Measurements from ENCODE around the gene CCDC88C. TPM values are rescaled to one million over a fixed set of nuclear protein-coding genes. Genes with fewer than 3 reads are reported as not detected.

The CCDC88C gene
- total RNA-seq, 1 donor = under 0.01 TPM

DNA sequence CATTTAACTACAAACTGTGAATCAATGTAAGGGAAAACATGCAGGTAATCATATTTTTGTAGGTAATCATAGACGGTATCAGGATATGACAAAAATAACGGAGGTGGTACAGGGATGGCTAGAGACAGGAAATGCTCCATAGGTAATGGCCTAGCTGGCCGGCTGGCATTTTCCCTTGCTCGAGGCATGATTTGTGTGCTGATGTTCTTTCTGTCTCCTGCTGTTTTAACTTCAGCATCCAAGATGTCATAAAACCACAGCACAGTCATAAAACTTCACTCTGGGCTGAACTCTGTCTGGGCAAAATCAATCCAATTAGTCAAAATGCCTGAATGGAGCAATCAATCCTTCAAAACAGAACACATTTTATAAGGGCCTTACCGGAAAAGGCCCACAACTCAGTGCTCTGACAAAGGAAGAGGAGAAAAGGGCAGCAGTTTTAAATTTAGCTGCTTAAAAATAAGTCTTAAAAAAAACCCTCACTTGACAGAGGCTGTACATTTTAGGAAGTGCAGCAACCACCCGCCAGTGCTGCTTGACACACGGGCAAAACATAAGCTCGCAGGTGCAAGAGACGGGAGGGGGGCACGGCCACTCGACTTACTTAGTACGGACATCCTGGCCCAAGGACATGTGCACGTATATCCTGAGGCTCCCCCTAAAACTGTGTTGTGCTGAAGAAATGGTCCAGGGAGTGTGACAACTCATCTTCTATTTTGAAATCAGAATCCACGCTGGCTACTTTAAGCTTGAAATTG, 132.7 kb downstream of the CCDC88C start:
- TF ChIP-seq, protein P1, sequence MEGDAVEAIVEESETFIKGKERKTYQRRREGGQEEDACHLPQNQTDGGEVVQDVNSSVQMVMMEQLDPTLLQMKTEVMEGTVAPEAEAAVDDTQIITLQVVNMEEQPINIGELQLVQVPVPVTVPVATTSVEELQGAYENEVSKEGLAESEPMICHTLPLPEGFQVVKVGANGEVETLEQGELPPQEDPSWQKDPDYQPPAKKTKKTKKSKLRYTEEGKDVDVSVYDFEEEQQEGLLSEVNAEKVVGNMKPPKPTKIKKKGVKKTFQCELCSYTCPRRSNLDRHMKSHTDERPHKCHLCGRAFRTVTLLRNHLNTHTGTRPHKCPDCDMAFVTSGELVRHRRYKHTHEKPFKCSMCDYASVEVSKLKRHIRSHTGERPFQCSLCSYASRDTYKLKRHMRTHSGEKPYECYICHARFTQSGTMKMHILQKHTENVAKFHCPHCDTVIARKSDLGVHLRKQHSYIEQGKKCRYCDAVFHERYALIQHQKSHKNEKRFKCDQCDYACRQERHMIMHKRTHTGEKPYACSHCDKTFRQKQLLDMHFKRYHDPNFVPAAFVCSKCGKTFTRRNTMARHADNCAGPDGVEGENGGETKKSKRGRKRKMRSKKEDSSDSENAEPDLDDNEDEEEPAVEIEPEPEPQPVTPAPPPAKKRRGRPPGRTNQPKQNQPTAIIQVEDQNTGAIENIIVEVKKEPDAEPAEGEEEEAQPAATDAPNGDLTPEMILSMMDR (IDR thresholded peaks at IDR 0.05; ENCODE audit: insufficient read depth, low read depth, low read length) = no peak
- no peak overlapping the region for H3K4me3 ChIP-seq (ENCODE audit: low read depth, low read length)
- peak; percentile 72 for DNase-seq (ENCODE audit: low read depth)

DNA sequence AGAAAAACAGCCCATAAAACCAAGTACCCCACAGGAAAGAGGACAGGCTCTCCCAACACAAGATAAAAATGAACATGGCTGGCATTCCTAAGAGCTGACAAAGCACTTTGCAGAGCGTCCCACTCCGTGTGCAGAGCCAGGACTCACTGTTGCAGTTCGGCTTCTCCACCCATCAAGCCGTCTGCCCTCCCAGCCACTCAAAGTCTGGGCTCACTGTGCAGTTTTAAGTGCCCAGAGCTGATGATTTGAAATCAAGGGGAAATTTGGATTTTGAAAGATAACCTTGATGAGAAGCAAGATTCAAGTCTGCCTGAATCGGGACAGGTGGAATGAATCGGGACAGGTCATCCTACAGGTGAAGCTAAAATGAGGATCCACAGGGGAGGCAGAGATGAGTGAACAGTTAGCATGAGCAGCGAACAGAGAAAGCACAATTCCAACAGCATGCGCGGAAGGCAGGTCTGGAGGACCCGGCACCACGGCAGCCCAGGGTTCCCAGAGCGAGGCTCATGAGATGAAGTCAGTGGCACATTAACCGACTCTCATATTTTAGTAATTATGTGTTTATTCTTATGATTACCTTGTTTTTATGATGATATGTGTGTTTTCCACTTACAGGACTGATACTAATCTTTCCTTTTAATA, 133.4 kb downstream of the CCDC88C start:
- no peak overlapping the region for H3K4me3 ChIP-seq (ENCODE audit: low read depth, low read length)
- peak; percentile 76 for DNase-seq (ENCODE audit: low read depth)
- TF ChIP-seq, protein P1 (IDR thresholded peaks at IDR 0.05; ENCODE audit: insufficient read depth, low read depth, low read length) = no peak

DNA sequence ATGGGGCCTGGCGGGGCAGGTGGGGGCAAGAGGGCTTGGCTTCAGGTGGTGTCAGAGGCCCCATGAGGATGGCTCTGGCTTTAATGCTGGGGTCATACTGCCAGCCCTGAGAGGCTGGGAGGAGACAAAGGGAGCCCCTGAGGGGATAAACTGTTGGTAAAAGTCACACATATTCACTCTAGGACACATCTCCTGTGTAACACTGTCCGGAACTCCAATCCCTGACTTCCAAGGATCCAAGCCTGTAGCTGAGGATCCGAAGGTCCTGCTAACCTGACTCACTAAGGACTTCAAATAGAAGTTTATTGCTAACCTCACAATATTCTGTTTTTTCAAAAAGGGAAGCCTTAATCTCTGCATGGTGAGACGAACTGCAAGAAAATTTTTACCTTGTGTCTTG, 134.0 kb downstream of the CCDC88C start:
- DNase-seq (ENCODE audit: low read depth) = no peak
- no peak overlapping the region for H3K4me3 ChIP-seq (ENCODE audit: low read depth, low read length)
- TF ChIP-seq, protein P1 (IDR thresholded peaks at IDR 0.05; ENCODE audit: insufficient read depth, low read depth, low read length) = no peak

DNA sequence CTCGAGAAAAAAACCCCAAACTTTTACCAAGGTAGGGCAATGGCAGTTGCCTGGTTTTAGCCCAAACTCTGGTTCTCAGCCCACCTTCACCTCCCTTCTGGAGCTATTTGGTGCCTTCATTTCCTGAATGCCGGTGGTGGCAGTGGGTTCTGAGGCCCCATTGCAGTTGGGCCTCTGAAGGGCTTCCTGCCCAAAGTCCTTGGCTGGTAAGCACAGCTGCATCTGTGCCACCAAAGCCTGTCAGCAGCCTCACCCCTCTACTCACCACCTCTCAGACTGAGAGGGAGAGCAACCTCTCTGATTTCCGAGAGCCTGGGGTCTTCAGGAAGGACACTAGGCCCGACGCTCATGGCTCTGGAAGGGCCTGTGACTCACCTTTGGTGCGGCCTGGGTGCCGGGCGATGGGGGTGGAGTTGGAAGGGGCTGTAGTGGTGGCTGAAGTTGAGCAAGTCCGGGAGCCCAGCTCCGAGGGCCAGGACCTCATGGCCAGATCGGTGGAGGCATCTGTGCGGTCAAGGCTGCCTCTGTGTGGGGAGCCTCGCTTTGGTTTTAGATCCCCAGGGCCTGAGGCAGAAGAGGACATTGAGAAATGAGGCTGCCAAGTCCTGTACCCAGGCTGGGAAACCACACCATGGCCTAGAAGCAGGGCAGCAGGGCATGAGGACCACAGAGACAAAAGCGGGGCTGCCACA, 134.5 kb downstream of the CCDC88C start:
- H3K4me3 ChIP-seq (ENCODE audit: low read depth, low read length) = no peak overlapping the region
- DNase-seq (ENCODE audit: low read depth) = no peak
- TF ChIP-seq, protein P1 (IDR thresholded peaks at IDR 0.05; ENCODE audit: insufficient read depth, low read depth, low read length) = no peak

DNA sequence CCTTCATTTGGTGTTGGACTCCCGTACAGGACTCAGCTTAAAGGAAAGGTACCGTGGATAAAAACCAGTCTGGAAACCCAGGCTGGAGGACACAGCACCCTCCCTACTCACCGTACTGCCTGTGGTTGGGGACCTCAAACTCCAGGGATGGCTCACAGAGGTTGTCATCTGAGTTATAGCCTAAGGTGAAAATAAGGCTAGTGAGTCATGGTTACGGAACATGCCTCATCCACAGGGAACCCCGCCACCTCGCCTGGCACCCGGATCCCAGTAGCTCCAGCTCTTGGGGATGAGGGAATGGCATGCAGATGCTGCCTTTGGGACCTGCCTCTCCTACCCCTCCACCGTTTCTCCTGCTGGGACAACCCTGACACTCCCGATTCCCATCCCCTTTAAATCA, 136.3 kb downstream of the CCDC88C start:
- TF ChIP-seq, protein P1 (IDR thresholded peaks at IDR 0.05; ENCODE audit: insufficient read depth, low read depth, low read length) = no peak
- no peak overlapping the region for H3K4me3 ChIP-seq (ENCODE audit: low read depth, low read length)
- DNase-seq (ENCODE audit: low read depth) = peak; percentile 18

DNA sequence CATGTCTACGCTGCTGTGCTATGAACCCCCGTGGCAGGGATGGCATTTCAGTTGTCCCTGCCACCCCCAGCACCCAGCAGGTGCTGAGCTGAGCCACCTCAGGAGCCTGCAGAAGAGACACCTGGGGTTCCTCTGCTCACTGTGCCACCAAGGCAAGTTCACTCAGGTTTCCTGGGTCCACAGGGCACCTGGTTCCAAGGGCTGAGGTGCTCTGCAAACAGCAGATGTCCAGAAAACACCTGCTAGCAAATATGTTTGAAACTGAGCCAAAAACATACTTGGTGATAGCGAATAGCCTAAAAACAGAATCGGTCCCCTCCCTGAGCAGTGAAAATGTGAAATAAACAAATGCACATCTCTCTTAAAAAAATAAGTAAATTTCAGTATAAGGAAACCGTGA, 137.5 kb downstream of the CCDC88C start:
- TF ChIP-seq, protein P1 (IDR thresholded peaks at IDR 0.05; ENCODE audit: insufficient read depth, low read depth, low read length) = no peak
- DNase-seq (ENCODE audit: low read depth) = no peak
- no peak overlapping the region for H3K4me3 ChIP-seq (ENCODE audit: low read depth, low read length)

All from fibroblast of villous mesenchyme (primary cell).